HEK293 (cell line): ENCODE data around the gene EVC.

Experiments used
- TF ChIP-seq, protein P1 (sequence below): fragments of 450-650 bp; formaldehyde crosslinking; IDR thresholded peaks from 2 replicates; pipeline ENCODE4 v1.5.1; 2016; ENCODE audit warnings: missing biosample characterization, missing genetic modification characterization
- TF ChIP-seq, protein P2 (sequence below): fragments of 450-650 bp; IDR thresholded peaks from 2 replicates; pipeline ENCODE4 v1.5.1; 2018; ENCODE audit warnings: missing biosample characterization, mild to moderate bottlenecking, missing genetic modification characterization

DNA sequence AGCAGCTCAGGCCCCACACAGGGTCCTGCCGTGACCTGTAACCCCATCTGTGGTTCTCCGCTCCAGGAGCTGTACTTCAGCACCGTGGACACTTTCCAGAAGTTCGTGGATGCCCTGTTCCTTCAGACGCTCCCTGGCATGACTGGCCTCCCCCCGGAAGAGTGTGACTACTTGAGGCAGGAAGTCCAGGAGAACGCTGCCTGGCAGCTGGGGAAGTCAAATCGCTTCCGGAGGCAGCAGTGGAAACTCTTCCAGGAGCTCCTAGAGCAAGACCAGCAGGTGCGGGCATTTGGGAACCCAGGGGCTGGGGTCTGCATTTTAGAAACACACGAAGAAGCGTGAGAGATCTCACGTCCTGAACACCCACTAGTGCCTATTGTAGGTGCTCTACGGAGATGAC lies 72.5 kb downstream of the EVC start:
- TF ChIP-seq, protein P1, sequence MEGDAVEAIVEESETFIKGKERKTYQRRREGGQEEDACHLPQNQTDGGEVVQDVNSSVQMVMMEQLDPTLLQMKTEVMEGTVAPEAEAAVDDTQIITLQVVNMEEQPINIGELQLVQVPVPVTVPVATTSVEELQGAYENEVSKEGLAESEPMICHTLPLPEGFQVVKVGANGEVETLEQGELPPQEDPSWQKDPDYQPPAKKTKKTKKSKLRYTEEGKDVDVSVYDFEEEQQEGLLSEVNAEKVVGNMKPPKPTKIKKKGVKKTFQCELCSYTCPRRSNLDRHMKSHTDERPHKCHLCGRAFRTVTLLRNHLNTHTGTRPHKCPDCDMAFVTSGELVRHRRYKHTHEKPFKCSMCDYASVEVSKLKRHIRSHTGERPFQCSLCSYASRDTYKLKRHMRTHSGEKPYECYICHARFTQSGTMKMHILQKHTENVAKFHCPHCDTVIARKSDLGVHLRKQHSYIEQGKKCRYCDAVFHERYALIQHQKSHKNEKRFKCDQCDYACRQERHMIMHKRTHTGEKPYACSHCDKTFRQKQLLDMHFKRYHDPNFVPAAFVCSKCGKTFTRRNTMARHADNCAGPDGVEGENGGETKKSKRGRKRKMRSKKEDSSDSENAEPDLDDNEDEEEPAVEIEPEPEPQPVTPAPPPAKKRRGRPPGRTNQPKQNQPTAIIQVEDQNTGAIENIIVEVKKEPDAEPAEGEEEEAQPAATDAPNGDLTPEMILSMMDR, result no peak
- TF ChIP-seq, protein P2, sequence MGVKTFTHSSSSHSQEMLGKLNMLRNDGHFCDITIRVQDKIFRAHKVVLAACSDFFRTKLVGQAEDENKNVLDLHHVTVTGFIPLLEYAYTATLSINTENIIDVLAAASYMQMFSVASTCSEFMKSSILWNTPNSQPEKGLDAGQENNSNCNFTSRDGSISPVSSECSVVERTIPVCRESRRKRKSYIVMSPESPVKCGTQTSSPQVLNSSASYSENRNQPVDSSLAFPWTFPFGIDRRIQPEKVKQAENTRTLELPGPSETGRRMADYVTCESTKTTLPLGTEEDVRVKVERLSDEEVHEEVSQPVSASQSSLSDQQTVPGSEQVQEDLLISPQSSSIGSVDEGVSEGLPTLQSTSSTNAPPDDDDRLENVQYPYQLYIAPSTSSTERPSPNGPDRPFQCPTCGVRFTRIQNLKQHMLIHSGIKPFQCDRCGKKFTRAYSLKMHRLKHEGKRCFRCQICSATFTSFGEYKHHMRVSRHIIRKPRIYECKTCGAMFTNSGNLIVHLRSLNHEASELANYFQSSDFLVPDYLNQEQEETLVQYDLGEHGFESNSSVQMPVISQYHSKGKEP (tag by site-specific recombination), result no peak
